HepG2 (cell line): ENCODE data around the gene CTU2. TPM values are rescaled to one million over a fixed set of nuclear protein-coding genes. Genes with fewer than 3 reads are reported as not detected.

Source experiments
- ESRRA ChIP-seq: sonication (generic); formaldehyde crosslinking; IDR thresholded peaks from 2 replicates; pipeline ENCODE4 v1.5.1; 2020; ENCODE audit warnings: mild to moderate bottlenecking, low read depth, missing genetic modification reagents
- HNF4A ChIP-seq: sonication (generic); formaldehyde crosslinking; IDR thresholded peaks from 2 replicates; pipeline ENCODE4 v1.4.0; 2020; ENCODE audit warnings: missing genetic modification reagents
- HOXA3 ChIP-seq: sonication (generic); formaldehyde crosslinking; IDR thresholded peaks from 2 replicates; pipeline ENCODE4 v1.5.0; 2020; ENCODE audit warnings: missing genetic modification reagents
- MED13 ChIP-seq: sonication (generic); formaldehyde crosslinking; IDR thresholded peaks from 2 replicates; pipeline ENCODE4 v1.5.0; 2020; ENCODE audit warnings: missing genetic modification reagents
- SNAPC2 ChIP-seq: sonication (generic); formaldehyde crosslinking; IDR thresholded peaks from 2 replicates; pipeline ENCODE4 v1.8.1; 2022; ENCODE audit warnings: mild to moderate bottlenecking, missing genetic modification reagents
- ZFP62 ChIP-seq: sonication (generic); formaldehyde crosslinking; IDR thresholded peaks from 2 replicates; pipeline ENCODE4 v1.4.0; 2020; ENCODE audit warnings: missing genetic modification reagents
- ZNF205 ChIP-seq: IDR thresholded peaks from 2 replicates; pipeline ENCODE4 v1.6.1; 2018; ENCODE audit warnings: missing biosample characterization, missing genetic modification reagents
- polyA plus RNA-seq, 8 experiments: library from polyadenylated mRNA; depleted of rRNA in 3 of 8; stranded (reverse) in 7 of 8; unstranded in 1 of 8; fragments of >200 nt; fragmentation: Illumina TruSeq in 4 of 8; extraction: Trizol in 4 of 8; gene quantifications; 2 replicates each; pipeline versions ENCODE4 v1.2.1 to v1.2.3, GENCODE V29; 2011 to 2016; ENCODE audit warnings: low read depth in 4 of 8, missing spikeins in 1 of 8, mixed read lengths in 1 of 8; ENCODE audit not compliant: insufficient read depth in 1 of 8
- total RNA-seq, 5 experiments: library from RNA; depleted of rRNA; stranded (reverse); fragments of >200 nt; fragmentation: Illumina TruSeq; extraction: Trizol; gene quantifications; 2 replicates each; pipeline ENCODE4 v1.2.3, GENCODE V29; 2016; ENCODE audit warnings: low read depth in 1 of 5
- TF ChIP-seq, protein P1 (sequence below): sonication (generic); formaldehyde crosslinking; IDR thresholded peaks from 2 replicates; pipeline ENCODE4 v1.5.0; 2020; ENCODE audit warnings: missing genetic modification reagents
- TF ChIP-seq, protein P2 (sequence below): sonication (generic); formaldehyde crosslinking; IDR thresholded peaks from 2 replicates; pipeline ENCODE4 v1.5.0; 2020; ENCODE audit warnings: mild to moderate bottlenecking, missing genetic modification reagents, moderate library complexity
- TF ChIP-seq, protein P3 (sequence below): sonication (generic); formaldehyde crosslinking; IDR thresholded peaks from 2 replicates; pipeline ENCODE4 v1.5.1; 2020; ENCODE audit warnings: missing genetic modification reagents, mild to moderate bottlenecking, borderline replicate concordance
- TF ChIP-seq, protein P4 (sequence below): sonication (generic); formaldehyde crosslinking; IDR thresholded peaks from 2 replicates; pipeline ENCODE4 v1.8.0; 2023; ENCODE audit warnings: mild to moderate bottlenecking, missing genetic modification reagents
- TF ChIP-seq, protein P5 (sequence below): sonication (generic); formaldehyde crosslinking; IDR thresholded peaks from 2 replicates; pipeline ENCODE4 v1.4.0; 2020; ENCODE audit warnings: missing genetic modification reagents
- TF ChIP-seq, protein P6 (sequence below): sonication (generic); formaldehyde crosslinking; IDR thresholded peaks from 2 replicates; pipeline ENCODE4 v1.4.0; 2020; ENCODE audit warnings: mild to moderate bottlenecking, missing genetic modification reagents

CTU2 gene
- total and polyA plus RNA-seq, 2 of the 13 experiments (the other 11 are each of a cell fraction or from before 2014, with no cell fraction given): 13.3 to 21.9 TPM

DNA sequence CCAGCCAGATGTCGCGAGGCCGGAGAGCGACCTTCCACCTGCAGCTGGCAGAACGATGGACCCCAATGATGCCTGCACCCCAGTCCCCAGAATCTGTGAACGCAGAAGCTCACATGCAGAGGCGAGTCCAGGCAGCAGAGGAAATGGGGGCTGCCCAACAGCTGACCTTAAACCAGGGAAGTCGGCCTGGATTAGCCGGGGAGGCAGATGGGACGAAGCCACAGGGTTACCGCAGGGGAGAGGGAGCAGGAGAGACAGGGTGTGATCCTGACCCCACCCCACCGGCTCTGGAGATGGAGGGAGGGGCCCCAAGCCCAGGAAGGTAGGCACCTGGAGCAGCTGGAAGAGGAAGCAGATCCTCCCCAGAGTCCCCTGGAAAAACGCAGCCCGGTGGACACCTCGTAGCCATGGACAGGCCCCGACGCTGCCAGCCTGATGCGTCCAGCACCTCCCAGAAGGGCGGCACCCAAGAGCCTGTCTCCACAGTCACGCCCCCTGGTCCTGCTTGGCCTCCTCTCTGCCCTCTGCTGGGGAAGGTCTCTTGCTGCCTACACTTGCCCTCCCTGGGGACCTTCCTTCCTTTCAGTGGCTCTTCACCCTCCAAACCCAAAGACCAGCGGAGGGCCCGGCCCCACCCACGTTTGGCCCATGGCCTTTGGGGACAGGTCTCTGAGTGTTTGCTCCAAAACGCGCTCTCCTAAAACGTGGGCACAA lies 41.4 kb downstream of the CTU2 start (continued):
- TF ChIP-seq, protein P1, sequence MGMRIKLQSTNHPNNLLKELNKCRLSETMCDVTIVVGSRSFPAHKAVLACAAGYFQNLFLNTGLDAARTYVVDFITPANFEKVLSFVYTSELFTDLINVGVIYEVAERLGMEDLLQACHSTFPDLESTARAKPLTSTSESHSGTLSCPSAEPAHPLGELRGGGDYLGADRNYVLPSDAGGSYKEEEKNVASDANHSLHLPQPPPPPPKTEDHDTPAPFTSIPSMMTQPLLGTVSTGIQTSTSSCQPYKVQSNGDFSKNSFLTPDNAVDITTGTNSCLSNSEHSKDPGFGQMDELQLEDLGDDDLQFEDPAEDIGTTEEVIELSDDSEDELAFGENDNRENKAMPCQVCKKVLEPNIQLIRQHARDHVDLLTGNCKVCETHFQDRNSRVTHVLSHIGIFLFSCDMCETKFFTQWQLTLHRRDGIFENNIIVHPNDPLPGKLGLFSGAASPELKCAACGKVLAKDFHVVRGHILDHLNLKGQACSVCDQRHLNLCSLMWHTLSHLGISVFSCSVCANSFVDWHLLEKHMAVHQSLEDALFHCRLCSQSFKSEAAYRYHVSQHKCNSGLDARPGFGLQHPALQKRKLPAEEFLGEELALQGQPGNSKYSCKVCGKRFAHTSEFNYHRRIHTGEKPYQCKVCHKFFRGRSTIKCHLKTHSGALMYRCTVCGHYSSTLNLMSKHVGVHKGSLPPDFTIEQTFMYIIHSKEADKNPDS (CRISPR knock-in tag): no peak
- no peak for TF ChIP-seq SNAPC2 (CRISPR knock-in tag)
- TF ChIP-seq, protein P2, sequence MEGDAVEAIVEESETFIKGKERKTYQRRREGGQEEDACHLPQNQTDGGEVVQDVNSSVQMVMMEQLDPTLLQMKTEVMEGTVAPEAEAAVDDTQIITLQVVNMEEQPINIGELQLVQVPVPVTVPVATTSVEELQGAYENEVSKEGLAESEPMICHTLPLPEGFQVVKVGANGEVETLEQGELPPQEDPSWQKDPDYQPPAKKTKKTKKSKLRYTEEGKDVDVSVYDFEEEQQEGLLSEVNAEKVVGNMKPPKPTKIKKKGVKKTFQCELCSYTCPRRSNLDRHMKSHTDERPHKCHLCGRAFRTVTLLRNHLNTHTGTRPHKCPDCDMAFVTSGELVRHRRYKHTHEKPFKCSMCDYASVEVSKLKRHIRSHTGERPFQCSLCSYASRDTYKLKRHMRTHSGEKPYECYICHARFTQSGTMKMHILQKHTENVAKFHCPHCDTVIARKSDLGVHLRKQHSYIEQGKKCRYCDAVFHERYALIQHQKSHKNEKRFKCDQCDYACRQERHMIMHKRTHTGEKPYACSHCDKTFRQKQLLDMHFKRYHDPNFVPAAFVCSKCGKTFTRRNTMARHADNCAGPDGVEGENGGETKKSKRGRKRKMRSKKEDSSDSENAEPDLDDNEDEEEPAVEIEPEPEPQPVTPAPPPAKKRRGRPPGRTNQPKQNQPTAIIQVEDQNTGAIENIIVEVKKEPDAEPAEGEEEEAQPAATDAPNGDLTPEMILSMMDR: peak; percentile 63
- TF ChIP-seq, protein P3, sequence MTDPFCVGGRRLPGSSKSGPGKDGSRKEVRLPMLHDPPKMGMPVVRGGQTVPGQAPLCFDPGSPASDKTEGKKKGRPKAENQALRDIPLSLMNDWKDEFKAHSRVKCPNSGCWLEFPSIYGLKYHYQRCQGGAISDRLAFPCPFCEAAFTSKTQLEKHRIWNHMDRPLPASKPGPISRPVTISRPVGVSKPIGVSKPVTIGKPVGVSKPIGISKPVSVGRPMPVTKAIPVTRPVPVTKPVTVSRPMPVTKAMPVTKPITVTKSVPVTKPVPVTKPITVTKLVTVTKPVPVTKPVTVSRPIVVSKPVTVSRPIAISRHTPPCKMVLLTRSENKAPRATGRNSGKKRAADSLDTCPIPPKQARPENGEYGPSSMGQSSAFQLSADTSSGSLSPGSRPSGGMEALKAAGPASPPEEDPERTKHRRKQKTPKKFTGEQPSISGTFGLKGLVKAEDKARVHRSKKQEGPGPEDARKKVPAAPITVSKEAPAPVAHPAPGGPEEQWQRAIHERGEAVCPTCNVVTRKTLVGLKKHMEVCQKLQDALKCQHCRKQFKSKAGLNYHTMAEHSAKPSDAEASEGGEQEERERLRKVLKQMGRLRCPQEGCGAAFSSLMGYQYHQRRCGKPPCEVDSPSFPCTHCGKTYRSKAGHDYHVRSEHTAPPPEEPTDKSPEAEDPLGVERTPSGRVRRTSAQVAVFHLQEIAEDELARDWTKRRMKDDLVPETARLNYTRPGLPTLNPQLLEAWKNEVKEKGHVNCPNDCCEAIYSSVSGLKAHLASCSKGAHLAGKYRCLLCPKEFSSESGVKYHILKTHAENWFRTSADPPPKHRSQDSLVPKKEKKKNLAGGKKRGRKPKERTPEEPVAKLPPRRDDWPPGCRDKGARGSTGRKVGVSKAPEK (CRISPR knock-in tag): no peak
- TF ChIP-seq, protein P4, sequence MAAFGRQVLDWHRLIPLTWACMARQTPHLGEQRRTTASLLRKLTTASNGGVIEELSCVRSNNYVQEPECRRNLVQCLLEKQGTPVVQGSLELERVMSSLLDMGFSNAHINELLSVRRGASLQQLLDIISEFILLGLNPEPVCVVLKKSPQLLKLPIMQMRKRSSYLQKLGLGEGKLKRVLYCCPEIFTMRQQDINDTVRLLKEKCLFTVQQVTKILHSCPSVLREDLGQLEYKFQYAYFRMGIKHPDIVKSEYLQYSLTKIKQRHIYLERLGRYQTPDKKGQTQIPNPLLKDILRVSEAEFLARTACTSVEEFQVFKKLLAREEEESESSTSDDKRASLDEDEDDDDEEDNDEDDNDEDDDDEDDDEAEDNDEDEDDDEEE (CRISPR knock-in tag): no peak
- TF ChIP-seq, protein P5, sequence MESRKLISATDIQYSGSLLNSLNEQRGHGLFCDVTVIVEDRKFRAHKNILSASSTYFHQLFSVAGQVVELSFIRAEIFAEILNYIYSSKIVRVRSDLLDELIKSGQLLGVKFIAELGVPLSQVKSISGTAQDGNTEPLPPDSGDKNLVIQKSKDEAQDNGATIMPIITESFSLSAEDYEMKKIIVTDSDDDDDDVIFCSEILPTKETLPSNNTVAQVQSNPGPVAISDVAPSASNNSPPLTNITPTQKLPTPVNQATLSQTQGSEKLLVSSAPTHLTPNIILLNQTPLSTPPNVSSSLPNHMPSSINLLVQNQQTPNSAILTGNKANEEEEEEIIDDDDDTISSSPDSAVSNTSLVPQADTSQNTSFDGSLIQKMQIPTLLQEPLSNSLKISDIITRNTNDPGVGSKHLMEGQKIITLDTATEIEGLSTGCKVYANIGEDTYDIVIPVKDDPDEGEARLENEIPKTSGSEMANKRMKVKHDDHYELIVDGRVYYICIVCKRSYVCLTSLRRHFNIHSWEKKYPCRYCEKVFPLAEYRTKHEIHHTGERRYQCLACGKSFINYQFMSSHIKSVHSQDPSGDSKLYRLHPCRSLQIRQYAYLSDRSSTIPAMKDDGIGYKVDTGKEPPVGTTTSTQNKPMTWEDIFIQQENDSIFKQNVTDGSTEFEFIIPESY (CRISPR knock-in tag): peak; percentile 57; the same call in 1 of the 2 replicates
- TF ChIP-seq, protein P6, sequence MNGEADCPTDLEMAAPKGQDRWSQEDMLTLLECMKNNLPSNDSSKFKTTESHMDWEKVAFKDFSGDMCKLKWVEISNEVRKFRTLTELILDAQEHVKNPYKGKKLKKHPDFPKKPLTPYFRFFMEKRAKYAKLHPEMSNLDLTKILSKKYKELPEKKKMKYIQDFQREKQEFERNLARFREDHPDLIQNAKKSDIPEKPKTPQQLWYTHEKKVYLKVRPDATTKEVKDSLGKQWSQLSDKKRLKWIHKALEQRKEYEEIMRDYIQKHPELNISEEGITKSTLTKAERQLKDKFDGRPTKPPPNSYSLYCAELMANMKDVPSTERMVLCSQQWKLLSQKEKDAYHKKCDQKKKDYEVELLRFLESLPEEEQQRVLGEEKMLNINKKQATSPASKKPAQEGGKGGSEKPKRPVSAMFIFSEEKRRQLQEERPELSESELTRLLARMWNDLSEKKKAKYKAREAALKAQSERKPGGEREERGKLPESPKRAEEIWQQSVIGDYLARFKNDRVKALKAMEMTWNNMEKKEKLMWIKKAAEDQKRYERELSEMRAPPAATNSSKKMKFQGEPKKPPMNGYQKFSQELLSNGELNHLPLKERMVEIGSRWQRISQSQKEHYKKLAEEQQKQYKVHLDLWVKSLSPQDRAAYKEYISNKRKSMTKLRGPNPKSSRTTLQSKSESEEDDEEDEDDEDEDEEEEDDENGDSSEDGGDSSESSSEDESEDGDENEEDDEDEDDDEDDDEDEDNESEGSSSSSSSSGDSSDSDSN: 0 out of 2 replicates have a peak, but pooled peaks have one; percentile 14
- TF ChIP-seq MED13: no peak
- no peak for TF ChIP-seq HNF4A (CRISPR knock-in tag)
- no peak for TF ChIP-seq ESRRA
- TF ChIP-seq HOXA3: peak; percentile 40; the same call in 1 of the 2 replicates
- no peak for TF ChIP-seq ZFP62 (CRISPR knock-in tag)
- no peak for TF ChIP-seq ZNF205
